Testis (tissue), 2 donors: Measurements from ENCODE around the gene TACC2.

Experiments used
- CTCF ChIP-seq, 3 experiments: fragments of 450-650 bp in 2 of 3; fragments of 200-600 bp in 1 of 3; sonication (generic) in 1 of 3; IDR thresholded peaks; one replicate each; pipeline ENCODE4 v1.5.1; 2016 to 2019; ENCODE audit warnings: antibody characterized with exemption in 3 of 3, mild to moderate bottlenecking in 2 of 3, moderate library complexity in 1 of 3
- POLR2A ChIP-seq: fragments of 450-650 bp; IDR thresholded peaks from one replicate; pipeline ENCODE4 v1.6.1; 2017; ENCODE audit warnings: antibody characterized with exemption, mild to moderate bottlenecking, moderate library complexity

GRCh38 chr10:121974019-121974534 is 14.9 kb upstream of the TACC2 start:
- TF ChIP-seq POLR2A, result no peak
- no peak for TF ChIP-seq CTCF (IDR thresholded peaks at IDR 0.05)
